Trophoblast cell (in vitro differentiated cells and primary cell): Measurements from ENCODE around the gene DGKZ.

Source experiments
- DNase-seq, 2 donors: peaks; one replicate each; pipeline ENCODE4 v3.0.0-alpha.2; 2016
- H2AFZ ChIP-seq: 2 replicates; pipeline ENCODE4 v1.6.1; 2013; ENCODE audit warnings: low read length, moderate library complexity, mild to moderate bottlenecking; ENCODE audit not compliant: insufficient read depth, poor library complexity
- H2AK5ac ChIP-seq: 2 replicates; pipeline ENCODE4 v1.6.1; 2013; ENCODE audit warnings: mild to moderate bottlenecking, low read length
- H2BK120ac ChIP-seq: 2 replicates; pipeline ENCODE4 v1.6.1; 2013; ENCODE audit warnings: low read length, mild to moderate bottlenecking, moderate library complexity; ENCODE audit not compliant: insufficient read depth, poor library complexity
- H2BK12ac ChIP-seq: 2 replicates; pipeline ENCODE4 v1.6.1; 2013; ENCODE audit warnings: mild to moderate bottlenecking, low read length, moderate library complexity
- H2BK5ac ChIP-seq: 2 replicates; pipeline ENCODE4 v1.6.1; 2013; ENCODE audit warnings: low read length, low read depth, moderate library complexity, mild to moderate bottlenecking; ENCODE audit not compliant: poor library complexity
- H3K14ac ChIP-seq: 2 replicates; pipeline ENCODE4 v1.6.1; 2013; ENCODE audit warnings: mild to moderate bottlenecking, low read length
- H3K18ac ChIP-seq: 2 replicates; pipeline ENCODE4 v1.6.1; 2013; ENCODE audit warnings: mild to moderate bottlenecking, low read length
- H3K23ac ChIP-seq: 2 replicates; pipeline ENCODE4 v1.6.1; 2013; ENCODE audit warnings: low read length
- H3K27ac ChIP-seq: 2 replicates; pipeline ENCODE4 v1.5.1; 2013; ENCODE audit warnings: low read depth, mild to moderate bottlenecking, inconsistent platforms, low read length, moderate library complexity
- H3K27me3 ChIP-seq: 2 replicates; pipeline ENCODE4 v1.6.1; 2013; ENCODE audit warnings: inconsistent platforms, mild to moderate bottlenecking, low read length, moderate library complexity; ENCODE audit not compliant: insufficient read depth
- H3K36me3 ChIP-seq, 2 experiments: 1 replicate in 1 of 2; 2 replicates in 1 of 2; pipeline ENCODE4 v1.6.1; 2013; ENCODE audit warnings: low read length in 2 of 2, mild to moderate bottlenecking in 2 of 2, moderate library complexity in 1 of 2; ENCODE audit not compliant: insufficient read depth in 2 of 2, control insufficient read depth in 1 of 2
- H3K4ac ChIP-seq: 2 replicates; pipeline ENCODE4 v1.6.1; 2013; ENCODE audit warnings: low read depth, mild to moderate bottlenecking, low read length, moderate library complexity
- H3K4me1 ChIP-seq, 2 experiments: 1 replicate in 1 of 2; 2 replicates in 1 of 2; pipeline ENCODE4 v1.6.1; 2013; ENCODE audit warnings: low read length in 2 of 2, mild to moderate bottlenecking in 2 of 2, moderate library complexity in 1 of 2; ENCODE audit not compliant: insufficient read depth in 2 of 2, control insufficient read depth in 1 of 2
- H3K4me2 ChIP-seq: 2 replicates; pipeline ENCODE4 v1.6.1; 2013; ENCODE audit warnings: inconsistent platforms, mild to moderate bottlenecking, low read length, moderate library complexity
- H3K4me3 ChIP-seq: 2 replicates; pipeline ENCODE4 v1.5.1; 2013; ENCODE audit warnings: mild to moderate bottlenecking, low read depth, low read length, inconsistent platforms
- H3K79me1 ChIP-seq: one replicate; pipeline ENCODE4 v1.6.1; 2013; ENCODE audit warnings: low read length
- H3K79me2 ChIP-seq: 2 replicates; pipeline ENCODE4 v1.6.1; 2013; ENCODE audit warnings: low read length, mild to moderate bottlenecking; ENCODE audit not compliant: control insufficient read depth, insufficient read depth, poor library complexity
- H3K9ac ChIP-seq: 2 replicates; pipeline ENCODE4 v1.6.1; 2013; ENCODE audit warnings: mild to moderate bottlenecking, low read length
- H3K9me3 ChIP-seq: 2 replicates; pipeline ENCODE4 v1.6.1; 2013; ENCODE audit warnings: low read depth, mild to moderate bottlenecking, control low read depth, inconsistent platforms, low read length; ENCODE audit not compliant: insufficient read depth
- H4K12ac ChIP-seq: 2 replicates; pipeline ENCODE4 v1.6.1; 2013; ENCODE audit warnings: low read depth, mild to moderate bottlenecking, low read length, moderate library complexity
- H4K8ac ChIP-seq: 2 replicates; pipeline ENCODE4 v1.6.1; 2013; ENCODE audit warnings: low read depth, mild to moderate bottlenecking, low read length, moderate library complexity
- H4K91ac ChIP-seq: one replicate; pipeline ENCODE4 v1.6.1; 2013; ENCODE audit warnings: low read depth, mild to moderate bottlenecking, low read length, moderate library complexity
- WGBS: extraction: QIAGEN DNeasy Blood & Tissue Kit; methylation state at CpG from one replicate; pipeline ENCODE4 v1.1.7; 2013; ENCODE audit warnings: missing lambda C conversion rate; ENCODE audit not compliant: insufficient read length, insufficient coverage; ENCODE audit errors: extremely low coverage; 5-methylcytosine and 5-hydroxymethylcytosine counted together

Gene DGKZ

GRCh38 chr11:46418751-46419150 is 71.5 kb downstream of the DGKZ start:
- Histone ChIP-seq H4K91ac (no peak overlapping the region), H2BK120ac (no peak overlapping the region), H3K23ac (no peak overlapping the region), H3K18ac (no peak overlapping the region), H2AFZ (no peak overlapping the region), H3K9me3 (no peaks in the 10 kb centered on the region), H3K9ac (no peak overlapping the region), H4K12ac (no peak overlapping the region), H4K8ac (no peak overlapping the region), H3K4me2 (no peak overlapping the region), H2BK5ac (no peak overlapping the region), H3K36me3 (peaks cover 19 to 27% of the 10 kb centered on the region in 2 experiments), H3K4me1 (no peaks in the 10 kb centered on the region), H3K79me1 (no peaks in the 10 kb centered on the region), H2BK12ac (no peak overlapping the region), H3K4ac (no peak overlapping the region), H2AK5ac (no peak overlapping the region), H3K79me2 (no peaks in the 10 kb centered on the region), H3K4me3 (no peak overlapping the region), H3K27me3 (no peaks in the 10 kb centered on the region), H3K27ac (no peak overlapping the region), H3K14ac (no peak overlapping the region)
- DNase-seq = no peak
- no CpG with 5 or more reads among the region's 5 CpGs for WGBS

- no peak overlapping the region for H3K18ac ChIP-seq
These were observed 73.2 kb downstream of the DGKZ start for GRCh38 chr11:46420513-46420912.

GRCh38 chr11:46421257-46421880 is 74.1 kb downstream of the DGKZ start:
- Histone ChIP-seq H3K23ac (no peak overlapping the region), H2BK120ac (no peak overlapping the region), H3K79me1 (no peaks in the 10 kb centered on the region), H3K4ac (no peak overlapping the region), H3K4me3 (no peak overlapping the region), H3K27ac (no peak overlapping the region), H3K18ac (no peak overlapping the region), H3K14ac (no peak overlapping the region), H2AFZ (no peak overlapping the region), H2BK5ac (no peak overlapping the region), H3K79me2 (no peaks in the 10 kb centered on the region), H4K8ac (no peak overlapping the region), H3K27me3 (no peaks in the 10 kb centered on the region), H3K4me2 (no peak overlapping the region), H3K4me1 (no peaks in the 10 kb centered on the region), H4K12ac (no peak overlapping the region), H4K91ac (no peak overlapping the region), H3K36me3 (peaks cover 10 to 15% of the 10 kb centered on the region in 2 experiments), H3K9ac (no peak overlapping the region), H2AK5ac (no peak overlapping the region), H2BK12ac (no peak overlapping the region), H3K9me3 (no peaks in the 10 kb centered on the region)
- no peak for DNase-seq
- WGBS = no CpG with 5 or more reads among the region's 8 CpGs

More at GRCh38 chr11:46420513-46420912, 73.2 kb downstream of the DGKZ start:
- no peak overlapping the region for H3K14ac ChIP-seq
- no peak for DNase-seq
- H2BK5ac ChIP-seq = no peak overlapping the region
- no peak overlapping the region for H4K12ac ChIP-seq
- no peaks in the 10 kb centered on the region for H3K79me1 ChIP-seq
- H2AFZ ChIP-seq = no peak overlapping the region
- no CpG with 5 or more reads among the region's 1 CpG for WGBS
- no peak overlapping the region for H2BK12ac ChIP-seq
- no peak overlapping the region for H3K23ac ChIP-seq
- no peak overlapping the region for H2BK120ac ChIP-seq
- H4K91ac ChIP-seq = no peak overlapping the region
- H2AK5ac ChIP-seq = no peak overlapping the region
- peaks cover 10 to 13% of the 10 kb centered on the region in 2 experiments for H3K36me3 ChIP-seq
- no peaks in the 10 kb centered on the region for H3K79me2 ChIP-seq
- no peak overlapping the region for H3K27ac ChIP-seq
- H3K9ac ChIP-seq = no peak overlapping the region
- H3K4ac ChIP-seq = no peak overlapping the region
- no peak overlapping the region for H4K8ac ChIP-seq
- H3K9me3 ChIP-seq = no peaks in the 10 kb centered on the region
- no peak overlapping the region for H3K4me3 ChIP-seq
- H3K4me2 ChIP-seq = no peak overlapping the region
- H3K27me3 ChIP-seq = no peaks in the 10 kb centered on the region
- H3K4me1 ChIP-seq = no peaks in the 10 kb centered on the region

GRCh38 chr11:46422588-46422987 is 75.3 kb downstream of the DGKZ start:
- no peak overlapping the region for H4K91ac ChIP-seq
- no peaks in the 10 kb centered on the region for H3K79me2 ChIP-seq
- no peak overlapping the region for H2BK120ac ChIP-seq
- H3K27ac ChIP-seq = no peak overlapping the region
- no peak overlapping the region for H3K4me3 ChIP-seq
- H3K14ac ChIP-seq = no peak overlapping the region
- H2AK5ac ChIP-seq = no peak overlapping the region
- H3K18ac ChIP-seq = no peak overlapping the region
- H3K27me3 ChIP-seq = no peaks in the 10 kb centered on the region
- H3K9me3 ChIP-seq = no peaks in the 10 kb centered on the region
- no peak overlapping the region for H3K9ac ChIP-seq
- no peak overlapping the region for H2AFZ ChIP-seq
- no peaks in the 10 kb centered on the region for H3K79me1 ChIP-seq
- peaks cover 7 to 12% of the 10 kb centered on the region in 2 experiments for H3K36me3 ChIP-seq
- H3K23ac ChIP-seq = no peak overlapping the region
- no peak overlapping the region for H4K12ac ChIP-seq
- H3K4ac ChIP-seq = no peak overlapping the region
- no peak overlapping the region for H4K8ac ChIP-seq
- H2BK12ac ChIP-seq = no peak overlapping the region
- no CpG with 5 or more reads among the region's 7 CpGs for WGBS
- no peak overlapping the region for H2BK5ac ChIP-seq
- H3K4me2 ChIP-seq = no peak overlapping the region
- no peaks in the 10 kb centered on the region for H3K4me1 ChIP-seq
- DNase-seq = no peak
